ENCODE results near the gene PCNT.

The PCNT gene

GRCh38 chr21:46472246-46472645, 148.3 kb downstream of the PCNT start:
- no peaks in the 10 kb centered on the region; the same call in 1 of the 2 replicates for H3K4me1 ChIP-seq (ENCODE audit: control insufficient read depth, insufficient read depth, low read length)
- no peak overlapping the region for H3K4me3 ChIP-seq (ENCODE audit: low read depth, low read length)
- TF ChIP-seq KLF16 (tag by site-specific recombination; IDR thresholded peaks at IDR 0.05) (no peak), ZNF658 (tag by site-specific recombination; IDR thresholded peaks at IDR 0.05) (no peak), ZNF585B (tag by site-specific recombination; IDR thresholded peaks at IDR 0.05) (no peak), ZNF132 (tag by site-specific recombination; IDR thresholded peaks at IDR 0.05; ENCODE audit: borderline replicate concordance) (no peak), ZNF23 (tag by site-specific recombination; IDR thresholded peaks at IDR 0.05; ENCODE audit: borderline replicate concordance) (no peak), PATZ1 (tag by site-specific recombination; IDR thresholded peaks at IDR 0.05) (no peak)
- ChIA-PET POLR2A (no interaction called here), CTCF (no interaction called here)
- no peaks in the 10 kb centered on the region for H3K9me3 ChIP-seq (ENCODE audit: control insufficient read depth, insufficient read depth, low read depth, low read length)
- no peak overlapping the region for H3K27ac ChIP-seq (ENCODE audit: extremely low read depth, low read depth, low read length)
- peaks cover 2 to 4% of the 10 kb centered on the region in 2 experiments; a peak in 2 of 3 replicates for H3K36me3 ChIP-seq (ENCODE audit: control insufficient read depth in 2 of 2, insufficient read depth in 1 of 2, low read length in 2 of 2)

- H3K4me3 ChIP-seq (ENCODE audit: low read depth, low read length), result no peak overlapping the region
- H3K9me3 ChIP-seq (ENCODE audit: control insufficient read depth, insufficient read depth, low read depth, low read length), result no peaks in the 10 kb centered on the region
- ChIA-PET POLR2A (no interaction called here), CTCF (no interaction called here)
- no peak overlapping the region for H3K27ac ChIP-seq (ENCODE audit: extremely low read depth, low read depth, low read length)
- H3K36me3 ChIP-seq (ENCODE audit: control insufficient read depth in 2 of 2, insufficient read depth in 1 of 2, low read length in 2 of 2), result peaks cover 2 to 4% of the 10 kb centered on the region in 2 experiments; a peak in 2 of 3 replicates
- H3K4me1 ChIP-seq (ENCODE audit: control insufficient read depth, insufficient read depth, low read length), result no peaks in the 10 kb centered on the region
- TF ChIP-seq SP3 (tag by site-specific recombination; IDR thresholded peaks at IDR 0.05) (no peak), ZNF266 (tag by site-specific recombination; IDR thresholded peaks at IDR 0.05; ENCODE audit: low read depth) (no peak), ZBTB44 (tag by site-specific recombination; IDR thresholded peaks at IDR 0.05) (no peak), ZNF341 (tag by site-specific recombination; IDR thresholded peaks at IDR 0.05; ENCODE audit: low read depth) (no peak), ZNF624 (tag by site-specific recombination; IDR thresholded peaks at IDR 0.05) (no peak), KLF1 (tag by site-specific recombination; IDR thresholded peaks at IDR 0.05) (no peak), KLF9 (tag by site-specific recombination; IDR thresholded peaks at IDR 0.05; ENCODE audit: low read depth) (no peak), ZNF26 (tag by site-specific recombination; IDR thresholded peaks at IDR 0.05) (no peak), ZNF776 (tag by site-specific recombination; IDR thresholded peaks at IDR 0.05; ENCODE audit: borderline replicate concordance) (no peak), YY1 (tag by site-specific recombination; IDR thresholded peaks at IDR 0.05) (no peak), ZNF670 (tag by site-specific recombination; IDR thresholded peaks at IDR 0.05; ENCODE audit: low read depth) (no peak), TRIM28 (IDR thresholded peaks at IDR 0.05; ENCODE audit: borderline replicate concordance, low read length) (no peak), ZBTB8A (tag by site-specific recombination; IDR thresholded peaks at IDR 0.05) (no peak), KLF17 (tag by site-specific recombination; IDR thresholded peaks at IDR 0.05) (no peak)
These were observed 150.4 kb downstream of the PCNT start for GRCh38 chr21:46474382-46474781.

All from HEK293 (cell line).